Stimulated activated CD4-positive, alpha-beta T cell treated with anti-CD3 and anti-CD28 coated beads, Interleukin-15, amount 100 ng/mL, for 1 hour (primary cell): Measurements from ENCODE around the gene SLU7.
"Not testable (repeated sequence)": the region's sequence is repeated elsewhere in the genome, so short reads cannot be mapped to it uniquely, and the experiment has no call there.

Experiments used
- DNase-seq, 2 donors: peaks; one replicate each; pipeline ENCODE4 v3.0.0-alpha.2; 2020; ENCODE audit warnings: low read depth in 1 of 2, low spot score in 1 of 2

SLU7 gene

DNA sequence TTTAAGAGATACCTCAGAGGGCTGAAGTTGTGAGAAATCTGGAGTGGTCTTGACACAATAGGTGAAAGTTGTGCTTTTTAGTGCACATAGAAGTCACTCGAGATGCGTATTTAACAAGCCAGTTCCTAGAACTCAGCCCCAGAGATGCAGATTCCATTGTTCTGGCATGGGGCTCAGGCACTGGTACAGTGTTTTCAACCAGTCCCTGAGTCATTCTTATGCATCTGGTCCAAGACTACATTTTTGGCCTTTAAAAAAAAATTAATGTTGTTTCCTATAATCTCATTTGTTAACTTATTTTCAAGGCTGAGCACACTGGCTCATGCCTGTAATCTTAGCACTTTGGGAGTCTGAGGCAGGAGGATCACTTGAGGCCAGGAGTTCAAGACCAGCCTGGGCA lies 32.4 kb upstream of the SLU7 start:
- no peak for DNase-seq

DNA sequence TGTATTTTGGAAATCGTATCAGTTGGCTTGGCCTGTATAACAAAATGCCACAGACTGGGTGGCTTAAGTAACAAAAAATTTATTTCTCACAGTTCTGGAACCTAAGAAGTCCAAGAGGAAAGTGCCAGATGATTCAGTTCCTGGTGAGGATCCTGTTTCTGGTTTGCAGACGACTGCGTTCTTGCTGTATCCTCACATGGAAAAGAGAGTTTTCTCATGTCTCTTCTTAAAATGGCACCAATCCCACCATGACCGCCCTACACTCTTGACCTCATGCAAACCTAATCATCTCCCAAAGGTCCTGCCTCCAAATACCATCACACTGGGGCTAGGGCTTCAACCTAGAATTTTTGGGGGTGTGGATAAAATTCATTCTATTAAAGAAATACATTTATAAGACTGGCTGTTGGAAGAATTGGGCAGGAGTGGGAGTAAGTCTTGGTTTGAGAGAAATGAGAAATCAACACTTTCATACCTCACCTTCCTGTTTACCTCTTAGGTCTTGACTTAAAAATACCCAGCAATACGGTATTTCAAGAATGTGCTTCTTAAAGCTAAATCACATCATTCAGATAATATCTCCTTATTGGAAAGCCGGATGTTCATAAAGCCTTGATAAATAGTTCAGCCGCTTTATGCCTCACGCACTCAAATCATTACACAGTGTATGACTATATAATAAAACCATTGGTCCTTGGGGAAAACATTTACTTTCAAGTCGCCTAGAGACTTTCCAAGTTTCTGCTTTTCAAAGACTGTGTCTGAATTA lies 31.5 kb upstream of the SLU7 start:
- no peak for DNase-seq

DNA sequence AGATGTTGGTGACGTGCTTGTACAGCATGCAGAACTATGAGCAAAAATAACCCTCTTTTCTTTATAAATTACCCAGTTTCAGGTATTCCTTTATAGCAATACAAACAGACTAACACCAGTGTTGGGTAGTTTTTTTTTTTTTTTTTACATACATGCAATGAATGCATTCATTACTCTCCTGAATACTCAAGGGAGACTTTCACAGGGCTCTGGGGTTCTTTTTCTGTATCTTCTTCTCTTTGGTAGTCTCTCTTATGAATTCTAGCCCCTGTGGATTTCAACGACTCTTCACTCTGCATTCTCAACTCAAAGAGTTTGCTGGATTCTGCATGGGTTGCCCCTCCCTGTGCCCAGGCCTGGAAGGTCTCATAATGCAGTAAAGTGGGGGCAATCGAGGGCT lies 30.6 kb upstream of the SLU7 start:
- DNase-seq, result no peak

- no peak for DNase-seq
These were observed 30.0 kb upstream of the SLU7 start for GRCh38 chr5:160448886-160449285.

DNA sequence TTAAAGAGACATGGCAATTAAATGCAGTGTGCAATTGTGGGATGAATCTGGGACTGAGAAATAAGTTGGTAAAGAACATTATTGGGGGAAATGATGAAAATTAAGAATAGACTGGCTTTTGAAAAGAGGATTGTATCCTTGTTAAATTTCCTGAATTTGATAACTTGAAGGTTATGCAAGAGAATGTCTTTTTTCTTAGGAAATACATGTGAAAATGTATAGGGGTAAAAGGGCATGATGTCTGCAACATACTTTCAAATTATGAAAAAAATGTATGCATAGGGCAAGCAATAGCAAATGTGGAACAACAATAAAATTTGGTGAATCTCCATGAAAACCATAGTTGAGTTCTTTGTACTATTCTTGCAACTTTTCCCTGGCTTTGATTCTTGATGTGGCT lies 26.9 kb upstream of the SLU7 start:
- no peak for DNase-seq

- no peak for DNase-seq
These were observed 26.3 kb upstream of the SLU7 start for GRCh38 chr5:160445132-160445531.

DNA sequence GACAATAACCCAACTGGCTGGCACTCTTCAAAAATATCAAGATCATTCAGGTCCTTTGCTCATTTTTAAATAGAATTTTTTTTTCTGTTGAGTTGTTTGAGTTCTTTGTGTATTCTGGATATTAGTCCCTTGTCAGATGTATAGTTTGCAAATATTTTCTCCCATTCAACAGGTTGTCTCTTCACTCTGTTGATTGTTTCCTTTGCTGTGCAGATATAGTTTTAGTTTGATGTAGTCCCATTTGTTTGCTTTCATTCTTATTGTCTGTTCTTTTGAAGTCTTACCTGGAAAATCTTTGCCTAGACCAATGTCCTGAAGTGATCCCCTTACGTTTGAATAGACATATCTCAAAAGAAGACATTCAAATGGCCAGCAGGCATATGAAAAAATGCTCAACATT lies 25.5 kb upstream of the SLU7 start:
- DNase-seq, result no peak

DNA sequence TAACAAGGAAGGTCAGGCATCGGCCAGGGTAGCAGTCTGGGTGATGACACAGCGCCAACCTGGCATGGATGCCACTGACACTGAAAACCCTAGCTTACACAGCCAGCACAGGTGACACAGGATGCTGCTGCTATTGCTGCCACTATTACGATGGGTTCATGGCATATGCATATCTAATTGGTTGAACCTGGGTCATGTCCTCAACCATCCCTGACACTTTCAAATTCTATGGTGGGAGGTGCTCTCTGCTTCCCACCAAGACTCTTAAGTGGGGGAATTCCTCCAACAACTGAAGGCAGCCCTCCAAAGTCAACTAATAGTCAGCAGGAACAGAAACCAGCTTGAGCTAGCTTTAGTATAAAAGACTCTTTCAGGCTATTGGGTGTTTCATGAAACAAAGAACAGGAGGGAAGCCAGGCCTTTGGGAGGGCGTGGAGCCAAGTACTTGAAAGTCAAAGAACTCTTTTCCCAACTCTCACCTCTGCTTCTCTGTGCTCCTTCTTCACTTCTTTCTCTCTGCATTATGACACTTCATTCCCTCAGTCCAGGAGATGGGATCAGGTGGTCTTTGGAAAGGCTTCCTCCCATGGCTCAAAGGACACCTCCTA lies 24.0 kb upstream of the SLU7 start:
- DNase-seq, result no peak

- no peak for DNase-seq
These were observed 22.5 kb upstream of the SLU7 start for GRCh38 chr5:160441311-160441781.

- DNase-seq, result peak; percentile 79 to 91
These were observed 20.3 kb upstream of the SLU7 start for GRCh38 chr5:160439205-160439600.

DNA sequence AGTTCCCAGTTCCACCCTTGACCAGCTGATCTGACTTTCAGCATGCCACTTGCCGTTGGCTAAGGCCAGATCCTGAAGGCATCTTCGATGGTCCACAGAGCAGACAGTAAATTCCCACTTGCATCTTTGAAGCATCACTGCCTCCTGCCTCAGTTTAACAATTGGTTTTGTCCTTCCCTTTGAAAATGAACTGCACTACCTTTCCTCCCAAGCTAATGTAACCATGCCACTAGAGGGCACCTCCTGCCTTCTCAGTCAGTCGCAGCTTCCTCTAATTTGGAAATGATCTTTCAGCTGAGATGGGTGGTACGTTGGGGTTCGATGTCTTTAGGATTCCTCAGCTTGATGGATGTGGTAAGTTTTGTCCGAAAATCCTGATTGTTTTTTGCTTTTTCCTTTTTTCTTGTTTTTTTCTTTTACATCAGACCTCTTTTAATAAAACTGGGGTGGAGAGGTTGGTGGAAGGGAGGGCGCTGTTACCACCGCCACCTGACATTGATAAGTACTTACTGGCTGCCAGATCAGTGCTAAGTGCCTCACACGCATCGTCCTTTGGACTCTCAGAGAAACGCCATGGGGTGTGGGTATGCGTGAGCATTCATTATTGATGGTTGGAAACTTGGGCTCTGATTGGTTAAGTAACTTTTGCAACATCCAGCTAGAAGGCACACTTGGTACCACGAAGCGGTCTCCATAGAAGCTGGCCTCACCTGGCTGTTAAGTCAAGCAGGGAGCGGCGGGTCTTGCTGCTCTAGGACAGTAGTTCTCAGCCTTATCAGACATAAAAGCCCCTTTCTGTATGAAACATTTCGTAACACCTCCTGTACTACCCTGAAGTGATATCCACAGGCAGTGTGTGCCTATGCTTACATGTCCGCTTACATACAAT lies 19.7 kb upstream of the SLU7 start:
- DNase-seq, result peak; percentile 9 to 16

- DNase-seq, result no peak
These were observed 18.4 kb upstream of the SLU7 start for GRCh38 chr5:160437271-160437670.

DNA sequence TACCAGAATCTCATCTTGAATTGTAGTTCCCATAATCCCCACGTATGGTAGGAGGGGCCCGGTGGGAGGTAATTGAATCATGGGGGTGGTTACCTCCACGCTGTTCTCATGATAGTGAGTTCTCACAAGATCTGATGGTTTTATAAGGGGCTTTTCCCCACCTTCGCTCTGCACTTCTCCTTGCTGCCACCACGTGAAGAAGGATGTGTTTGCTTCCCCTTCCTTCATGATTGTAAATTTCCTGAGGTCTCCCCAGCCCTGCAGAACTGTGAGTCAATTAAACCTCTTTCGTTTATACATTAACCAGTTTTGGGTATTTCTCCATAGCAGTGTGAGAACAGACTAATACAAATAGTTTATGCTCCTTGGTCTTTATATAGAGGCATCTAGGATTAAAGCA lies 17.8 kb upstream of the SLU7 start:
- not testable (repeated sequence) for DNase-seq

GRCh38 chr5:160436017-160436416 lies 17.1 kb upstream of the SLU7 start:
- DNase-seq, result no peak

GRCh38 chr5:160435532-160435931 lies 16.7 kb upstream of the SLU7 start:
- DNase-seq, result no peak

DNA sequence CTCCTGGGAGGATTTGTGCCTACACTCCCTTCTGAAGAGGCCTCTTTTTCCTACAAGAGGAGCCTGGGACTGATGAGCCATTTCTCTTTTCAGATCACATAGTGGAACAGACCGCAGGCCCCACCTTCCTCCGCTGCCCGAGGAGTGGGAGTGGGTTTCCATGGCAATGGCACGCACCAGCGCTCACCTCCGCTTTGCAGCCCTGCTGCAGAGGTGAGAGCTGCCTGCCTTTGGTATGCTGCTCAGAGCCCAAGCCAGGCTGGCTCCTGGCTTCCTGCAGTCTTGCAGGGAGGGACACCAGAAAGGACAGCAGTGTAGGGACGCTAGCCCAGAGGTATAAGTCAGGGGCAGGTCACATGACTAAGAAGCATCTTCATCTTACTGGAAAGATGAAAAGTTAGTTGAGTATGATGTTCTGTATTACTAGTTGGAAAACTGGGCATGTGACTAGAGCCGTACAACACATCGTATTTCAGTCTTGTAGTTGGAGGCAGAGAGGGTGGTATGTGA lies 15.2 kb upstream of the SLU7 start:
- DNase-seq, result no peak

- no peak for DNase-seq
These were observed 13.9 kb upstream of the SLU7 start for GRCh38 chr5:160432787-160433186.

- DNase-seq, result no peak
These were observed 13.3 kb upstream of the SLU7 start for GRCh38 chr5:160432196-160432595.

DNA sequence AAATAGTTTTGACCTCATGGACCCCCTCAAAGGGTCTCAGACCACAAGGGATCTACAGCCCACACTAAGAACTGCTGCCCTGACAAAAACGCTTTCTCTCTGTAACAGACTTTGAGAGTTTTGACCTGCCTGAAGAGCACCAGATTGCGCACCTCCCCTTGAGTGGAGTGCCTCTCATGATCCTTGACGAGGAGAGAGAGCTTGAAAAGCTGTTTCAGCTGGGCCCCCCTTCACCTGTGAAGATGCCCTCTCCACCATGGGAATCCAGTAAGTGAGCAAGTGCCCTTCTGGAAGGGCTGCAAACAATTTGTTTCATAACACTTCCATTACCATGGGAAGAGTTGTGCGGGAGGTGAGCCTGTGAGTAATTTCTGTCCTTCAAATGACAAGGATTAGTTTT lies 8.7 kb upstream of the SLU7 start:
- DNase-seq, result no peak

DNA sequence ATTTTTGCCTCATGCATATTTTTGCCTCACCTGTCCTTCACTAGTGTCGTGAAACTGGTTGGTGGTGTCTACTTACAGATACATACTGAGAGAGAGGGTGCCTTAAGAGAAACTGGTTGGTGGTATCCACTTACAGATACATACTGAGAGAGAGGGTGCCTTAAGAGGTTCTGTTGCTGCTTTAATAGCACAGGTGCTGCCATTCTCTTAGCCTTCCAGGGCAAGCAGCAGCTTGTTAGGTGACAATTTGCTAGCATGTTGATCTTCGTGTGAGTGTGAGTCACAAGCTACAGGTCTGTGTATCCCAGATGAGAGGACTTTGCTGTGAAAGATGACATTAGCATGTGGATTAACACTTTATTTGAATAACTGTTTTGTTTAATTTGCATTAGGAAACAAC lies 4.2 kb upstream of the SLU7 start:
- no peak for DNase-seq

GRCh38 chr5:160421625-160422258 lies 2.9 kb upstream of the SLU7 start, which contains the start of gene PTTG1:
TSS of gene PTTG1 (plus strand) at chr5:160421855. CDS start at chr5:160422313, 458 bp downstream.
- DNase-seq, result peak; percentile 79 to 86
